IPS-18a (cell line): ENCODE results near the gene HNRNPUL1.

ENCODE experiments used
- H3K27ac ChIP-seq: one replicate; pipeline ENCODE4 v1.5.1; 2013; ENCODE audit warnings: low read length
- H3K27me3 ChIP-seq: one replicate; pipeline ENCODE4 v1.6.1; 2013; ENCODE audit warnings: mild to moderate bottlenecking, low read length; ENCODE audit not compliant: control insufficient read depth, insufficient read depth
- H3K36me3 ChIP-seq: one replicate; pipeline ENCODE4 v1.6.1; 2013; ENCODE audit warnings: low read depth, low read length; ENCODE audit not compliant: control insufficient read depth
- H3K4me1 ChIP-seq: one replicate; pipeline ENCODE4 v1.6.1; 2013; ENCODE audit warnings: low read depth, low read length; ENCODE audit not compliant: control insufficient read depth
- H3K4me3 ChIP-seq: one replicate; pipeline ENCODE4 v1.5.1; 2013; ENCODE audit warnings: low read length
- H3K9ac ChIP-seq: one replicate; pipeline ENCODE4 v1.6.1; 2013; ENCODE audit warnings: mild to moderate bottlenecking, low read length, moderate library complexity
- H3K9me3 ChIP-seq: one replicate; pipeline ENCODE4 v1.6.1; 2013; ENCODE audit warnings: low read depth, low read length; ENCODE audit not compliant: control insufficient read depth

HNRNPUL1 gene

GRCh38 chr19:41263042-41263849 is 926 bp upstream of the HNRNPUL1 start:
- H3K9ac ChIP-seq = peak overlapping the region; percentile 91
- no peaks in the 10 kb centered on the region for H3K27me3 ChIP-seq
- H3K4me1 ChIP-seq = peaks cover 5% of the 10 kb centered on the region
- peaks cover 13% of the 10 kb centered on the region for H3K36me3 ChIP-seq
- no peaks in the 10 kb centered on the region for H3K9me3 ChIP-seq
- H3K27ac ChIP-seq = peak overlapping the region; percentile 92
- H3K4me3 ChIP-seq = peak overlapping the region; percentile 92

GRCh38 chr19:41264581-41265394 is 616 bp downstream of the HNRNPUL1 start:
- H3K27me3 ChIP-seq = no peaks in the 10 kb centered on the region
- peak overlapping the region; percentile 87 for H3K4me3 ChIP-seq
- peaks cover 28% of the 10 kb centered on the region for H3K36me3 ChIP-seq
- H3K9ac ChIP-seq = peak overlapping the region; percentile 98
- H3K4me1 ChIP-seq = peaks cover 5% of the 10 kb centered on the region
- peak overlapping the region; percentile 90 for H3K27ac ChIP-seq
- no peaks in the 10 kb centered on the region for H3K9me3 ChIP-seq

- H3K27ac ChIP-seq = peak overlapping the region; percentile 90
- H3K27me3 ChIP-seq = no peaks in the 10 kb centered on the region
- H3K36me3 ChIP-seq = peaks cover 33% of the 10 kb centered on the region
- H3K4me1 ChIP-seq = peaks cover 5% of the 10 kb centered on the region
- peak overlapping the region; percentile 98 for H3K9ac ChIP-seq
- H3K9me3 ChIP-seq = no peaks in the 10 kb centered on the region
- H3K4me3 ChIP-seq = peak overlapping the region; percentile 87
These were observed 1.4 kb downstream of the HNRNPUL1 start for GRCh38 chr19:41265395-41266153.

- no peak overlapping the region for H3K9ac ChIP-seq
- H3K4me3 ChIP-seq = no peak overlapping the region
- H3K36me3 ChIP-seq = peaks cover 67% of the 10 kb centered on the region
- H3K4me1 ChIP-seq = peaks cover 5% of the 10 kb centered on the region
- H3K9me3 ChIP-seq = no peaks in the 10 kb centered on the region
- no peaks in the 10 kb centered on the region for H3K27me3 ChIP-seq
- H3K27ac ChIP-seq = no peak overlapping the region
These were observed 4.9 kb downstream of the HNRNPUL1 start for GRCh38 chr19:41269055-41269454.

- no peak overlapping the region for H3K4me3 ChIP-seq
- H3K9ac ChIP-seq = no peak overlapping the region
- H3K27ac ChIP-seq = no peak overlapping the region
- no peaks in the 10 kb centered on the region for H3K27me3 ChIP-seq
- no peaks in the 10 kb centered on the region for H3K9me3 ChIP-seq
- H3K36me3 ChIP-seq = peaks cover 73% of the 10 kb centered on the region
- H3K4me1 ChIP-seq = peaks cover 5% of the 10 kb centered on the region
These were observed 5.4 kb downstream of the HNRNPUL1 start for GRCh38 chr19:41269571-41269970.

- H3K9me3 ChIP-seq = no peaks in the 10 kb centered on the region
- no peaks in the 10 kb centered on the region for H3K4me1 ChIP-seq
- no peak overlapping the region for H3K4me3 ChIP-seq
- H3K27me3 ChIP-seq = no peaks in the 10 kb centered on the region
- no peak overlapping the region for H3K27ac ChIP-seq
- peaks cover 96% of the 10 kb centered on the region for H3K36me3 ChIP-seq
- H3K9ac ChIP-seq = no peak overlapping the region
These were observed 8.9 kb downstream of the HNRNPUL1 start for GRCh38 chr19:41273076-41273475.

GRCh38 chr19:41274802-41275201 is 10.6 kb downstream of the HNRNPUL1 start:
- no peaks in the 10 kb centered on the region for H3K4me1 ChIP-seq
- H3K9me3 ChIP-seq = no peaks in the 10 kb centered on the region
- no peak overlapping the region for H3K9ac ChIP-seq
- no peak overlapping the region for H3K4me3 ChIP-seq
- H3K27me3 ChIP-seq = no peaks in the 10 kb centered on the region
- H3K36me3 ChIP-seq = peaks cover 96% of the 10 kb centered on the region
- no peak overlapping the region for H3K27ac ChIP-seq

- Histone ChIP-seq H3K9ac (no peak overlapping the region), H3K27me3 (no peaks in the 10 kb centered on the region), H3K4me3 (no peak overlapping the region), H3K4me1 (no peaks in the 10 kb centered on the region), H3K36me3 (peaks cover 99% of the 10 kb centered on the region), H3K9me3 (no peaks in the 10 kb centered on the region), H3K27ac (no peak overlapping the region)
These were observed 12.1 kb downstream of the HNRNPUL1 start for GRCh38 chr19:41276231-41276630.

GRCh38 chr19:41278478-41278877 is 14.3 kb downstream of the HNRNPUL1 start:
- no peaks in the 10 kb centered on the region for H3K9me3 ChIP-seq
- no peaks in the 10 kb centered on the region for H3K27me3 ChIP-seq
- H3K4me1 ChIP-seq = no peaks in the 10 kb centered on the region
- no peak overlapping the region for H3K4me3 ChIP-seq
- H3K9ac ChIP-seq = no peak overlapping the region
- H3K27ac ChIP-seq = no peak overlapping the region
- peaks cover 97% of the 10 kb centered on the region for H3K36me3 ChIP-seq

GRCh38 chr19:41288673-41289530 is 24.7 kb downstream of the HNRNPUL1 start:
- H3K36me3 ChIP-seq = peaks cover 82% of the 10 kb centered on the region
- H3K4me3 ChIP-seq = no peak overlapping the region
- no peak overlapping the region for H3K27ac ChIP-seq
- no peaks in the 10 kb centered on the region for H3K9me3 ChIP-seq
- peaks cover 13% of the 10 kb centered on the region for H3K4me1 ChIP-seq
- H3K9ac ChIP-seq = no peak overlapping the region
- H3K27me3 ChIP-seq = no peaks in the 10 kb centered on the region
